HL-60 (cell line): ENCODE measurements around the gene D2HGDH.
A peak's percentile ranks its signal among the peaks of the same experiment; 100 is the strongest.

Experiments used
- CTCF ChIP-seq: IDR thresholded peaks from one replicate; pipeline ENCODE4 v1.5.1; 2011; ENCODE audit warnings: low read length, control low read depth, inconsistent platforms; ENCODE audit not compliant: insufficient read depth
- GABPA ChIP-seq: IDR thresholded peaks from 2 replicates; pipeline ENCODE4 v1.6.1; 2012; ENCODE audit warnings: low read depth
- POLR2AphosphoS5 ChIP-seq: IDR thresholded peaks from 2 replicates; pipeline ENCODE4 v1.6.1; 2012; ENCODE audit warnings: low read depth

- TF ChIP-seq POLR2AphosphoS5, result 0 out of 2 replicates have a peak, but pooled peaks have one; percentile 6
- TF ChIP-seq GABPA, result no peak
- TF ChIP-seq CTCF, result no peak
These were observed 35.4 kb downstream of the D2HGDH start for GRCh38 chr2:241769819-241770184.
